GM18868 (cell line): Measurements from ENCODE around the gene DUXB.

Experiments used
- ATAC-seq: cut with Tn5 transposase; IDR thresholded peaks from one replicate; pipeline ENCODE4 v1.9.1; 2021; ENCODE audit warnings: mild to moderate bottlenecking, moderate library complexity; ENCODE audit not compliant: unreplicated experiment

Gene DUXB

DNA sequence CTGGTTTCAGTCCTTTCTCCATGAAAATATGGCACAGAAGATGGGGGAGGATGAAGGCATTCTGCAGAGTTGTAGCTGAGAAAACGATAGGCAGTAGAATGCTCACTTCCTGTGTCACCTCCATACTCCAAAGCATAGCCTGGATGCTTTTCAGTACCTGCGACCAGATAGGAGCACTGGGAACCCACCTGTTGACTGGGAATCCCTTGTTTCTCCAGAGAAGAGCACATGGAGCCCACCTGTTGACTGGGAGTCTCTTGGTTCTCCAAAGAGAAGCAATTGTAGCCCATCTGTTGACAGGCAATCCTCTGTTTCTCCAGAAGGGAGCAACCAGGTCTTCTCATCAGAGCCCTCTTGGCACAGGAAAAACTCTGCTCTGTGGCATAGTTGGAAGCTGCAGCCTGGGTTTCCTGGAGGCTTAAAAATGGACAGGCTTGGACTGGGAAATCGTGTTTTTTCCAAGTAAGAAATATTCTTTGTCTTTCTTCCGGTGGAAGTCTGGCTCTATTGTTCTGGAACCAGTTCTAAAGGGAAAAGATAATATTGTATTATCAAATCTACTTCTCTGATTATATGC lies 40.4 kb downstream of the DUXB start:
- no peak for ATAC-seq

GRCh38 chr16:75660321-75660720 lies 40.9 kb downstream of the DUXB start:
- ATAC-seq, result no peak

DNA sequence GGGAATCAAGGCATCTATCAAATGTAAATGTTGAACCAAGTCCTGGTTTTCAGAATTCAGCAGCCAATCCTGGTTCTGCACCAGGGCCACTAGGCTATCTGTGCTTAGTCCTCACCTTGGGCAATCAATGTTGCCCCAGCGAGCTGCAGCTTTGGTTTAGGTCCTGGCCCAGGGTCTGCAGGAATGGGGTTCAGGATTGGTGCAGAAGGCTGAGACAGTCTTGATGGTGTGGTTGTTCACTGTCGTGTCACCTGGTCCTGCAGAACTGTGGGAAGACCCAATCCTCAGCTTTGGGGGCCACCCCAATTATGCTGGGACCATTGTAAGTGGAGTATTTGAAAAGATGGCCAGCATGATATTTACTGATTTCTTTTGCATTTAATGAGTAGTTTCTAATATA lies 43.1 kb downstream of the DUXB start:
- ATAC-seq, result no peak

DNA sequence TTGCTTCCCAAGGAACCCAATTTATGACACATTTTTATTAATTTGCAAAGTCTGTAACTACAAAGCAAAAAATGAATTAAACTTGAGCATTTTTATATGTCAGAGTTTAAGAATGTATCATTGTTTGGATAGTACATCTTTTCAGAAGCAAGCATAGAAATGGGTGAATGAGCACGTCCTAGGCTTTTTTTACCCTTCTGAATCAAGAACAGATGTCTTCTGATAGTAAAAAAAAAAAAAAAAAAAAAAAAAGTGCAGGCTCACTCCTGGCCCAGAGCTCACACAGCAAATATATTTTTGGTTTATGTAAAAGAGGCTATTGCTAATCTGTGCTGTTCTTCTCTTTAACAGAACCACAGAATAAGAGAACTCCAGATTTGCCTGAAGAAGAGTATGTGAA lies 47.3 kb downstream of the DUXB start:
- no peak for ATAC-seq

DNA sequence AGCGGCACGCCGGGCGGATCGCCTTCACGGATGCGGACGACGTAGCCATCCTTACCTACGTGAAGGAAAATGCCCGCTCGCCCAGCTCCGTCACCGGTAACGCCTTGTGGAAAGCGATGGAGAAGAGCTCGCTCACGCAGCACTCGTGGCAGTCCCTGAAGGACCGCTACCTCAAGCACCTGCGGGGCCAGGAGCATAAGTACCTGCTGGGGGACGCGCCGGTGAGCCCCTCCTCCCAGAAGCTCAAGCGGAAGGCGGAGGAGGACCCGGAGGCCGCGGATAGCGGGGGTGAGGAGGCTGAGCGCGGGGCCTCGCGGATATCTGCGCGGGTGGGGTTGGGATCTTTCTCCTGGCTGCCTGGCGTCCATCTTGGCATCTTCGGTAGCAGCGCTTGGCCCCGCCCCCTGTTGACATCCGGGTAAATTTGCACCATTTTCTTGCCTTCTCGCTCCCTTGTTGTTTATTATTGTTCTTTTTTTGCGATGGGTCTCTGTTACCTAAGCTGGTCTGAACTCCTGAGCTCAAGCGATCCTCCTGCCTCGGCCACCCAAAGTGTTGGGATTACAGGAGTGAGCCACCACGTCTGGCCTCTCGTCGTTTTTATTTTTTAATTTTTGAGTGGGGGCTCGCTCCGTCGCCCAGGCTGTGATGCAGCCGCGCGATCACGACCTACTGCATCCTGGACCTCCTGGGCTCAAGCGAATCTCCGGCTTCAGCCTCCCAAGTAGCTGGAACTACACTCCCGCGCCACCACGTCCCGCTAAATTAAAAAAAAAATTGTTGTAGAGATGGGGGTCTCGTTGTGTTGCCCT lies 52.8 kb downstream of the DUXB start:
- ATAC-seq, result peak; percentile 30

DNA sequence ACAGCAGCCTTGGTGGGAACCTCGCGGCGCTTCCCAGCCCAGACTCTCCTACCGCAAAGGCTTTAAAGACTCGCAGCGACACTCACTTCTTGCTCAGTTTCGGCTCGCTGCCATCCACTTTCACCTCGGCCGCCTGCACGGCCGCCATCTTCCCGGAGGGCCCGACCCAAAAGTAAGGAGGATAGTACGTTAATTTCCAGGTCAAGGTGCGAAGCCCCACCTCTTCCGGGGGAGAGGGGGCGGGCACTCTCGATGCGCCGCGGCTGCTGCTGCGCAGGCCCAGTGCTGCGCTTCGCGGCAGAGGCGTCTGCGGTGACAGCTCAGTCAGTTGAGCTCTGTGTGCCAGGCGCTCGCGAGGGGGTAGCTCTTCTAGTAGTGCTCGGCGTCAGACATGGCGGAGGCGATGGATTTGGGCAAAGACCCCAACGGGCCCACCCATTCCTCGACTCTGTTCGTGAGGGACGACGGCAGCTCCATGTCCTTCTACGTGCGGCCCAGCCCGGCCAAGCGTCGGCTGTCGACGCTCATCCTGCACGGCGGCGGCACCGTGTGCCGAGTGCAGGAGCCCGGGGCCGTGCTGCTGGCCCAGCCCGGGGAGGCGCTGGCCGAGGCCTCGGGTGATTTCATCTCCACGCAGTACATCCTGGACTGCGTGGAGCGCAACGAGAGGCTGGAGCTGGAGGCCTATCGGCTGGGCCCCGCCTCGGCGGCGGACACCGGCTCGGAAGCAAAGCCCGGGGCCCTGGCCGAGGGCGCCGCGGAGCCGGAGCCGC lies 53.6 kb downstream of the DUXB start, which contains the start of the genes KARS1 and TERF2IP:
KARS1 (minus strand) TSS at position 174 of the 773 bp plus-strand sequence; CDS start at position 148, 26 bp downstream.
TERF2IP (plus strand) TSS at position 282 of the 773 bp plus-strand sequence; CDS start at position 392, 110 bp downstream.
- peak; percentile 90 for ATAC-seq

DNA sequence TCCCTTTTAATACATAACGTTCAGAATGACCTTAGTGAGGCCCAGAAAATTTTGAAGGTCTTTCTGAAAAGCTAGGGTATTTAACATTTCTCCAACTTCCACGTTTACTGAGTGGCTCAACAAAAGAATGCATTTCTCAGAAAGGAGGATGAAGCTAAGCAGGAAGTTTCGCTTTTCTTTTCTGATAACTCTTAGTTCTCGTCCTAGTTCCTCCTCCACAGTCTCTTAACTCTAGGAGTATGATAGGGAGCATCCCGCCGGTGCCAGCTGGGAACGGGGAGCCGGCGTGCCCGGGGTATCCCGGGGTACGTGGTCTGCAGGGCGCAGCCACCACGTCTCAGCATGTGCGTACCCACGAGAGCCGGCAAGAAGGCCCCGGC lies 54.2 kb downstream of the DUXB start:
- peak; percentile 21 for ATAC-seq

DNA sequence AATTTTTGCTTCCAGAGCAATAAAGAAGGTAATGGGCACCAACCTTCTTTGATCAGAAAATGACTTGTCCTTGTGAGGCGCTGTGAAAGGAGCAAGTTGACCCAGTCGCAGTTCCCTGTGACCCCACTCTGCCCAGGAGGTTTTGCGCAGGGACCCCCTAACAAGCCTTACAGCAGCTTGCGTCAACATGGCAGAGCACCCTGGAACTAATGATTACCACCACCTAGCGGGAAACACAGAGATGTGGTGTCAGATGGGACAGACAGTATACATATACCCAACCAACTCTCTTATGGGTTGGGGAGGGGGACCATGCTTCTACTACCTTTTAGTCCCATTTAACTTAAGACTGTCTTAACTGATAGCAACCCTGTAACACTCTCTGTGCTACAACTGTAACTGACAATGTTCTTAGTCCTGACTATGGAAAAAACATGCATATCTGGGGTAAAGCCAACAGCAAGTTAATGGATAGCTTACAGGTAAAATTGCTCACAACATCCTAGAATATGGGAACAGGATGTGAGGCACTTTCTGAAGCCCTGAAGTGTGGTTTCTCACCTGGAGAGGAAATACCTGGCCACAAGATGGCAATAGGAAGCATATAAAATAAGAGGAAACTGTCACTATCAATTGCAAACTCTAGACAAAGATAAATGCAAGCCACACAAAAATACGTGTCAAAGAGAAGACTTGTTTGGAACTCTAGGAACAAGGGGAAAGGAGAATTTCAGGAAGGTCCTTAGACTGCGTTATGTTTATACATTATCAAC lies 56.8 kb downstream of the DUXB start:
- ATAC-seq, result no peak
